Measurements from ENCODE around the gene UBQLN2. TPM values are rescaled to one million over a fixed set of nuclear protein-coding genes. Genes with fewer than 3 reads are reported as not detected.

The UBQLN2 gene
- total RNA-seq, 2 donors from 2014 or later = 24.2 to 25.5 TPM

- H3K4me3 ChIP-seq = no peak overlapping the region
- no peaks in the 10 kb centered on the region for H3K36me3 ChIP-seq
- no peak overlapping the region for H3K27ac ChIP-seq
- H3K4me1 ChIP-seq (ENCODE audit: control insufficient read depth in 1 of 2, low read depth in 2 of 2) = no peaks in the 10 kb centered on the region
- no peaks in the 10 kb centered on the region for H3K9me3 ChIP-seq
- DNase-seq (ENCODE audit: low spot score) (no peak), ATAC-seq (ENCODE audit: insufficient number of reproducible peaks, low FRiP score, low read depth) (no peak)
- H3K27me3 ChIP-seq (replicated peaks; ENCODE audit: insufficient read depth) = no peaks in the 10 kb centered on the region
- TF ChIP-seq CTCF (IDR thresholded peaks at IDR 0.05) = no peak
Observed at GRCh38 chrX:56600141-56600540, 36.7 kb downstream of the UBQLN2 start.

- Histone ChIP-seq H3K27ac (no peak overlapping the region), H3K36me3 (no peaks in the 10 kb centered on the region), H3K4me3 (no peak overlapping the region), H3K27me3 (replicated peaks; ENCODE audit: insufficient read depth) (no peaks in the 10 kb centered on the region), H3K9me3 (no peaks in the 10 kb centered on the region), H3K4me1 (ENCODE audit: control insufficient read depth in 1 of 2, low read depth in 2 of 2) (no peaks in the 10 kb centered on the region)
- ATAC-seq (ENCODE audit: insufficient number of reproducible peaks, low FRiP score, low read depth) (no peak), DNase-seq (ENCODE audit: low spot score) (no peak)
- no peak for TF ChIP-seq CTCF (IDR thresholded peaks at IDR 0.05)
Observed at GRCh38 chrX:56600987-56601386, 37.6 kb downstream of the UBQLN2 start.

- no peaks in the 10 kb centered on the region for H3K27me3 ChIP-seq (replicated peaks; ENCODE audit: insufficient read depth)
- no peak overlapping the region for H3K4me3 ChIP-seq
- H3K9me3 ChIP-seq = no peaks in the 10 kb centered on the region
- H3K36me3 ChIP-seq = no peaks in the 10 kb centered on the region
- DNase-seq (ENCODE audit: low spot score) = no peak
- H3K4me1 ChIP-seq (ENCODE audit: control insufficient read depth in 1 of 2, low read depth in 2 of 2) = no peaks in the 10 kb centered on the region
- TF ChIP-seq CTCF (IDR thresholded peaks at IDR 0.05) = no peak
- ATAC-seq (ENCODE audit: insufficient number of reproducible peaks, low FRiP score, low read depth) = no peak
- H3K27ac ChIP-seq = no peak overlapping the region
Observed at GRCh38 chrX:56615282-56615681, 51.9 kb downstream of the UBQLN2 start.

Other genes starting within 250 kb of the UBQLN2 start
- 10 to 100 TPM in 1 of 2 donors, 1 to 10 TPM in 1; 8.3 to 12.0 TPM for gene NBDY, start 165.6 kb downstream of the UBQLN2 start, total RNA-seq